NCI-H460 (cell line): ENCODE data around the gene FES. TPM values are rescaled to one million over a fixed set of nuclear protein-coding genes. Genes with fewer than 3 reads are reported as not detected.
A peak's percentile ranks its signal among the peaks of the same experiment; 100 is the strongest.

Source experiments
- DNase-seq: peaks from one replicate; pipeline ENCODE4 v3.0.0-alpha.2; 2016; ENCODE audit warnings: low read depth; ENCODE audit errors: extremely low read depth
- total RNA-seq: library from RNA; depleted of rRNA; stranded (reverse); fragments of >200 nt; shearing (Covaris generic); gene quantifications from 2 replicates; pipeline ENCODE4 v1.2.3, GENCODE V29; 2014

FES gene
- total RNA-seq, 1 experiment from 2014 or later, result 0.59 TPM

GRCh38 chr15:90875549-90875981 lies 8.7 kb upstream of the FES start:
- DNase-seq, result no peak

GRCh38 chr15:90876046-90876445 lies 8.3 kb upstream of the FES start:
- DNase-seq, result no peak

DNA sequence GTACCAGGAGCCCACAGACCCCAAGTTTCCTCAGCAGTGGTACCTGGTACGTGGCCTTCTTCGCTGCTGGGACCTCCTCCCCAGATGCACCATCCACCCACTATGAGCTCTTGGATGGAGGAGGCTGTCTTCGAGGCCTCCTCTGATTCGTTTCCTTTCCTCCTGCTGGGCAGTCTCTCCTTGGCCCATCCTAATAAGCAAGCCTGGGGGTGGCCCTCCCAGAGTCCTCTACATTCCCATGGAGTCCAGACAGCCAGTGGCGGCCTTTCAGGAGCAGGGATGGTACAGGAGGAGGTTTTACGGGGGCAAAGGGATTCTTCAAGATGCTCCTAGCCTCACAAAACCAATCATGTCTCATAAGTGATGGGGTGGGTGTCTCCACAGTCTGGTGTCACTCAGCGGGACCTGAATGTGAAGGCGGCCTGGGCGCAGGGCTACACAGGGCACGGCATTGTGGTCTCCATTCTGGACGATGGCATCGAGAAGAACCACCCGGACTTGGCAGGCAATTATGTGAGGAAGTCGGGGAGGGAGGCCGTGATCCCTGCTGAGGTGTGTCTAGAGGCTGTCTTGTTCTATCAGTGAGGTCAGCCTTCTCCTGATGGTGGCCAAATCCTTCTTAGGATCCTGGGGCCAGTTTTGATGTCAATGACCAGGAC lies 7.7 kb upstream of the FES start:
- no peak for DNase-seq

DNA sequence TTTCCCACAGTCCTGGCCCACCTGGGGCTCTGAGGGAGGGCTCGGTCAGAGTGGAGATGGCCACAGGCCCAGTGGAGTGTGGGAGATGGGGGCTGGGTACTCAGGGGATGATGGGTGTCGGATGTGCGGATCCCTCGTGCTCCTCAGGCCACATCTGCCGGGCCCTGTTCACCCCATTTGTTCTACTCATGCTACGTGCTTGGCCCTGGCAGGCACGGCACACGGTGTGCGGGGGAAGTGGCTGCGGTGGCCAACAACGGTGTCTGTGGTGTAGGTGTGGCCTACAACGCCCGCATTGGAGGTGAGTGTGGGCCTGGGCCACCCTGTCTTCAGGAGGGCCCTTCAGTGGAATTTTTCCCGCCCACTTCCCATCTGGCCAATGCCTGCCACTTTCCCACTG lies 7.0 kb upstream of the FES start:
- no peak for DNase-seq

DNA sequence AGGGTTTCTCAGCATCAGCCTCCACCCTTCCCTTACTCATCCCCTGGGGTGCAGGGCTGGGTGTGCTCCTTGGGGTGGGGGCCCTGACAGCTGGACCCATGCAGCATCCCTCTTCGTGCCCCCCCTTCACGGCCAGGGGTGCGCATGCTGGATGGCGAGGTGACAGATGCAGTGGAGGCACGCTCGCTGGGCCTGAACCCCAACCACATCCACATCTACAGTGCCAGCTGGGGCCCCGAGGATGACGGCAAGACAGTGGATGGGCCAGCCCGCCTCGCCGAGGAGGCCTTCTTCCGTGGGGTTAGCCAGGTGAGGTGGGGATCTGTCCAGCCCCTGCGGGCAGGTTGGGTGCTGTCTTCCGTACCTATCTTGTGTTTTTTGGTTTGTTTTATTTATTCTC lies 6.3 kb upstream of the FES start:
- no peak for DNase-seq

- no peak for DNase-seq
Observed at GRCh38 chr15:90878660-90879059, 5.6 kb upstream of the FES start.

DNA sequence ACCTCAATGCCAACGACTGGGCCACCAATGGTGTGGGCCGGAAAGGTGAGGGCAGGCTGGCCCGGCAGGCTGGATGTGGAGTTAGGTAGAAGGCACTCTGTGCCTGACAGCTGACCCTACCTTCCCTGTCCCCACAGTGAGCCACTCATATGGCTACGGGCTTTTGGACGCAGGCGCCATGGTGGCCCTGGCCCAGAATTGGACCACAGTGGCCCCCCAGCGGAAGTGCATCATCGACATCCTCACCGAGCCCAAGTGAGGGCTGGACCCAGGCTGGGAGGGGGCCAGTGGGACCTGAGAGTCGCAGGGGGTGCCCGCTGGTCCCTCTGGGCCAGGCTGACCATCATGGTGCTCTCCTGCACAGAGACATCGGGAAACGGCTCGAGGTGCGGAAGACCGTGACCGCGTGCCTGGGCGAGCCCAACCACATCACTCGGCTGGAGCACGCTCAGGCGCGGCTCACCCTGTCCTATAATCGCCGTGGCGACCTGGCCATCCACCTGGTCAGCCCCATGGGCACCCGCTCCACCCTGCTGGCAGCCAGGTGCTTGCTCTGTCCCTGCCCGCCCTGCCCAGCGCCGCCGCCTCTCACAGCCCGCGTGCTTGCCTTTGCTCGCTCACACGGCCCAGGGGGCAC lies 4.5 kb upstream of the FES start:
- DNase-seq, result no peak

DNA sequence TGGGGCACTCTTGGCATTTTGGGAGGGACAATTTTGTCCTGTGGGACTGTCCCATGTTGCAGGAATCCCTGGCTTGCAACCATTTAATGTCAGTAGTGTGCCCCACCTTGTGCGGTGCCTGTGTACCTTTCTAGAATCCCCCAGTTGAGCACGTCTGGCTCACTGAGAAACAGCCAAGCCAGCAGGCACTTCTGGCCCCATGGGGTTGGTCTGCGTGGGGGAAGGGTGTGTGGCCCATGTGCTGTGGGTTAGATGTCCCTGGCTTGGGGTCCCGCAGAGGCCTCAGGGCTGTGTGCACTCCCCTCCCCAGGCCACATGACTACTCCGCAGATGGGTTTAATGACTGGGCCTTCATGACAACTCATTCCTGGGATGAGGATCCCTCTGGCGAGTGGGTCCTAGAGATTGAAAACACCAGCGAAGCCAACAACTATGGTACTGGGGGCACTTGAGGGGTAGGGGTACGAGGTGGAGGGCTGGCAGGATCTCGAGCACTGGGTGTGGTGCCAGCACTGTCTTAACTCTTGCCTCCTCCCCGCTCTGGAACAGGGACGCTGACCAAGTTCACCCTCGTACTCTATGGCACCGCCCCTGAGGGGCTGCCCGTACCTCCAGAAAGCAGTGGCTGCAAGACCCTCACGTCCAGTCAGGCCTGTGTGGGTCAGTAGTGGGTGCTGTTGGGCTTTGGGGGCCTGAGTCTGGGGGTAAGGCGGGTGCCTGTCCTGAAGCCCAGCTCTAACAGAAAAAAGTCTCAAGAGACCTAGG lies 3.7 kb upstream of the FES start:
- DNase-seq, result no peak

- DNase-seq, result no peak
Observed at GRCh38 chr15:90881181-90881977, 2.9 kb upstream of the FES start.

DNA sequence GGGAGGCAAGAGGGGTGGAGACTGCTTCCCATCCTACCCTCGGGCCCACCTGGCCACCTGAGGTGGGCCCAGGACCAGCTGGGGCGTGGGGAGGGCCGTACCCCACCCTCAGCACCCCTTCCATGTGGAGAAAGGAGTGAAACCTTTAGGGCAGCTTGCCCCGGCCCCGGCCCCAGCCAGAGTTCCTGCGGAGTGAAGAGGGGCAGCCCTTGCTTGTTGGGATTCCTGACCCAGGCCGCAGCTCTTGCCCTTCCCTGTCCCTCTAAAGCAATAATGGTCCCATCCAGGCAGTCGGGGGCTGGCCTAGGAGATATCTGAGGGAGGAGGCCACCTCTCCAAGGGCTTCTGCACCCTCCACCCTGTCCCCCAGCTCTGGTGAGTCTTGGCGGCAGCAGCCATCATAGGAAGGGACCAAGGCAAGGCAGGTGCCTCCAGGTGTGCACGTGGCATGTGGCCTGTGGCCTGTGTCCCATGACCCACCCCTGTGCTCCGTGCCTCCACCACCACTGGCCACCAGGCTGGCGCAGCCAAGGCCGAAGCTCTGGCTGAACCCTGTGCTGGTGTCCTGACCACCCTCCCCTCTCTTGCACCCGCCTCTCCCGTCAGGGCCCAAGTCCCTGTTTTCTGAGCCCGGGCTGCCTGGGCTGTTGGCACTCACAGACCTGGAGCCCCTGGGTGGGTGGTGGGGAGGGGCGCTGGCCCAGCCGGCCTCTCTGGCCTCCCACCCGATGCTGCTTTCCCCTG lies 2.2 kb upstream of the FES start:
- DNase-seq, result no peak

DNA sequence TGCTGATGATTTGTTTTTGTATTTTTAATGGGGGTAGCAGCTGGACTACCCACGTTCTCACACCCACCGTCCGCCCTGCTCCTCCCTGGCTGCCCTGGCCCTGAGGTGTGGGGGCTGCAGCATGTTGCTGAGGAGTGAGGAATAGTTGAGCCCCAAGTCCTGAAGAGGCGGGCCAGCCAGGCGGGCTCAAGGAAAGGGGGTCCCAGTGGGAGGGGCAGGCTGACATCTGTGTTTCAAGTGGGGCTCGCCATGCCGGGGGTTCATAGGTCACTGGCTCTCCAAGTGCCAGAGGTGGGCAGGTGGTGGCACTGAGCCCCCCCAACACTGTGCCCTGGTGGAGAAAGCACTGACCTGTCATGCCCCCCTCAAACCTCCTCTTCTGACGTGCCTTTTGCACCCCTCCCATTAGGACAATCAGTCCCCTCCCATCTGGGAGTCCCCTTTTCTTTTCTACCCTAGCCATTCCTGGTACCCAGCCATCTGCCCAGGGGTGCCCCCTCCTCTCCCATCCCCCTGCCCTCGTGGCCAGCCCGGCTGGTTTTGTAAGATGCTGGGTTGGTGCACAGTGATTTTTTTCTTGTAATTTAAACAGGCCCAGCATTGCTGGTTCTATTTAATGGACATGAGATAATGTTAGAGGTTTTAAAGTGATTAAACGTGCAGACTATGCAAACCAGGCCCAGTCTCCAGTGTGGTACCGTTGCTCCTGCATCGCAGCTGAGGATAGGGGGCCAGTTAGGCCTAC lies 1.4 kb upstream of the FES start:
- no peak for DNase-seq

DNA sequence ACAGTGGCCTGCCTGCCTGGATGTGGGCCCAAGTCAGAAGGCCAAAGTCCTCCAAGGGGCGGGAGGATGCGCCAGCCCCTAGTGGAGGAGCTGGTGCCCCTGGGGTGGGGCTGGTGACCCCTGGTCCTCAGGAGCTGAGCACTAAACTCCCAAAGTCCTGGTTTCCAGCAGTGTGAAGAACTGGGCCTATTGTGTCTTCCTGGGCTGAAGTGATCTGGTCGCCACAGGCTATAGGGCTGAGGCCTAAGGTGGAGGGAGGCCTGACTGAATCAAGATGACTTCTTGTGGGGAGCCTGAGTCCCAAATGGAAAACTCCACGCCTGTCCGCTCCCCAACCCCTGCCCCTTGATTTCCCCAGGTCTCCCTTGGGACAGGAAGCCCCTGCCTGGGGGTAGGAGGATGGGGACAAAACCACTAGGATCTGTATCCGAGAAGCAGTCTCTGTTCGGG lies 753 bp upstream of the FES start:
- no peak for DNase-seq

DNA sequence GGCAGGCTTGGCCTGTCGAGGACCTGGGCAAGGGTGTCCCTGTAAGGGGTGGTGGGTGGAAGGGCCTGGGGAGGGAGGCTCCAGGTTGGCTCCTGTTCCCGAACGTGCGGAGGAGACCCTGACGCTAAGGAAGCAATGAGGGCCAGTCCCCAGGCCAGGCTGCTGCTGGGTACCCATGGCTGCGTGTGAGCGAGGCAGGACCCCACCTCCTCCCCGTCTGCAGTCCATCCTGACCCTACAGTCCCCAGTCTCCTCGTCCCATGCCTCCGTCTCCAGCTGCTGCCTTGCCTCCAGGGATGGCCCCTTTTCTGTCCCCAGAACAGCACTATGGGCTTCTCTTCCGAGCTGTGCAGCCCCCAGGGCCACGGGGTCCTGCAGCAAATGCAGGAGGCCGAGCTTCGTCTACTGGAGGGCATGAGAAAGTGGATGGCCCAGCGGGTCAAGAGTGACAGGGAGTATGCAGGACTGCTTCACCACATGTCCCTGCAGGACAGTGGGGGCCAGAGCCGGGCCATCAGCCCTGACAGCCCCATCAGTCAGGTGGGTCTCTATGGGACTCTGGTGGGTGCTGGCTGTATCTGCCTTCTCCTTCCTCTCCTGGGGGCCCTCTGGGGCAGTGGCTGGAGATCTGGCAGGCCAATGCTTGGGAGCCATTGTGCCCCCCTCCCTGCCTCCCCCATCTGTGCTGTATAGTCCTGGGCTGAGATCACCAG lies 571 bp downstream of the FES start:
- no peak for DNase-seq

- DNase-seq, result peak; percentile 56
Observed at GRCh38 chr15:90885432-90886290, 1.4 kb downstream of the FES start.

DNA sequence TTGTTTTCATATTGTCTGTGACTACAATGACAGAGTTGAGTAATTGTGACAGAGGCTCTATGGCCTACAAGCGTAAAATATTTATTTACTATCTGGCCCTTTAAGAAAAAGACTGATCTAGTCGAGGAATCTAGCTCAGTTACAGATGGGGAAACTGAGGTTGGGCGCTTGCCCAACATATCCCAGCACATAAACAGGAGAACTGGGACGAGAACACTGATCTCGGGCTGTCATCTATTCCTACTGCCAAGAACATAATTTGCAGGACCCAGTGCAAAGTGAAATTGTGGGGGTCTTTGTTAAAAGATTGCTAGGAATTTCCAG lies 1.9 kb downstream of the FES start:
- DNase-seq, result no peak

DNA sequence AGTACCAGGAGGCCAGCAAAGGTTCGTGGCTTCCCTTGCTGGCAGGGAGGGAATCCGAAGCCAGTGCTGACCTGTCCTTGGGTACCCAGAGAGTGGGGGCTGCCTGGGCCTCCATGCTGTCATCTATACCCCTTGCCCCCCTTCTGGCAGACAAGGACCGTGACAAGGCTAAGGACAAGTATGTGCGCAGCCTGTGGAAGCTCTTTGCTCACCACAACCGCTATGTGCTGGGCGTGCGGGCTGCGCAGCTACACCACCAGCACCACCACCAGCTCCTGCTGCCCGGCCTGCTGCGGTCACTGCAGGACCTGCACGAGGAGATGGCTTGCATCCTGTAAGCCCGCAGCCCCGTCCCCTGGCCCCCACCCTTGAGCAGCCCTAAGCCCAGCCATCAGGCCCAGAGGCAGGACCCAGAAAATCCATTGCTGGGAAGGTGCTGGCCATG lies 2.8 kb downstream of the FES start:
- no peak for DNase-seq

DNA sequence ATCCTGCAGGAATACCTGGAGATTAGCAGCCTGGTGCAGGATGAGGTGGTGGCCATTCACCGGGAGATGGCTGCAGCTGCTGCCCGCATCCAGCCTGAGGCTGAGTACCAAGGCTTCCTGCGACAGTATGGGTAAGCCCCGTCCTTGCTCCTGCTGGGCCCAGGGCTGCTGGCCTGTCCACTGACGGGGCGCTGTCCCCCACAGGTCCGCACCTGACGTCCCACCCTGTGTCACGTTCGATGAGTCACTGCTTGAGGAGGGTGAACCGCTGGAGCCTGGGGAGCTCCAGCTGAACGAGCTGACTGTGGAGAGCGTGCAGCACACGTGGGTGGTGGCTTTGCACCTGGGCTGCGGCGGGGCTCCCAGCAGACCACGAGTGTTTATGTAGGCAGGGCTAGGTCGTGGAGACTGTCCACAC lies 5.0 kb downstream of the FES start:
- no peak for DNase-seq
